Gastrocnemius medialis (tissue), 4 donors: ENCODE measurements around the gene RIPOR3.
A peak's percentile ranks its signal among the peaks of the same experiment; 100 is the strongest.

Source experiments
- POLR2A ChIP-seq, 2 donors: fragments of 450-650 bp; IDR thresholded peaks; one replicate each; pipeline ENCODE4 v1.6.1; 2017; ENCODE audit warnings: antibody characterized with exemption in 2 of 2, mild to moderate bottlenecking in 2 of 2, moderate library complexity in 2 of 2
- TF ChIP-seq, protein P1 (sequence below), 5 experiments: fragments of 450-650 bp in 3 of 5; fragments of 200-600 bp in 2 of 5; sonication (generic) in 2 of 5; IDR thresholded peaks in 4 of 5; conservative IDR thresholded peaks in 1 of 5; 1 replicate in 4 of 5; 2 replicates in 1 of 5; pipeline ENCODE4 v1.5.1; 2016 to 2019; ENCODE audit warnings: antibody characterized with exemption in 5 of 5, mild to moderate bottlenecking in 3 of 5, moderate library complexity in 3 of 5

DNA sequence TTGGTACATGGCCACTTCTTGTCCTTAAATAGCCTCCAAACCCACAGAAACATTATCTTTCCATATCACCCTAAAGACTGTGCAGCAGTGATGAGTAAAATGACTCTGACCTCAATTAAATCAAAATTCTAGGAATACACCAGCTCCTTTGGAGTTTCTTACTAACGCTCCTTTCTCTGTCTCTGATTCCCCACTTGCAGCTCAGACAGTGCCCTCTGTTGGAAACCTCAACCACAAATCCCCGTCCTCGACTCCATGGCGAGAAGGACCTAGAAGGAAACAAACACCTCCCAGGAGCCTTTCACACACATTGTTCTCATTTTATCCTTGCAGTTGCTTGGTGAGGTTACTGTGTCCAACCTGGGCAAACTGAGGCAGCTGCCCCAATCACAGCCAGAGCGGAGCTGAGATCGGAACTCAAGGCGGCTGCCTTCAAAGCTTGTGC is 22.3 kb upstream of the RIPOR3 start:
- no peak for TF ChIP-seq POLR2A (IDR thresholded peaks at IDR 0.05)
- TF ChIP-seq, protein P1, sequence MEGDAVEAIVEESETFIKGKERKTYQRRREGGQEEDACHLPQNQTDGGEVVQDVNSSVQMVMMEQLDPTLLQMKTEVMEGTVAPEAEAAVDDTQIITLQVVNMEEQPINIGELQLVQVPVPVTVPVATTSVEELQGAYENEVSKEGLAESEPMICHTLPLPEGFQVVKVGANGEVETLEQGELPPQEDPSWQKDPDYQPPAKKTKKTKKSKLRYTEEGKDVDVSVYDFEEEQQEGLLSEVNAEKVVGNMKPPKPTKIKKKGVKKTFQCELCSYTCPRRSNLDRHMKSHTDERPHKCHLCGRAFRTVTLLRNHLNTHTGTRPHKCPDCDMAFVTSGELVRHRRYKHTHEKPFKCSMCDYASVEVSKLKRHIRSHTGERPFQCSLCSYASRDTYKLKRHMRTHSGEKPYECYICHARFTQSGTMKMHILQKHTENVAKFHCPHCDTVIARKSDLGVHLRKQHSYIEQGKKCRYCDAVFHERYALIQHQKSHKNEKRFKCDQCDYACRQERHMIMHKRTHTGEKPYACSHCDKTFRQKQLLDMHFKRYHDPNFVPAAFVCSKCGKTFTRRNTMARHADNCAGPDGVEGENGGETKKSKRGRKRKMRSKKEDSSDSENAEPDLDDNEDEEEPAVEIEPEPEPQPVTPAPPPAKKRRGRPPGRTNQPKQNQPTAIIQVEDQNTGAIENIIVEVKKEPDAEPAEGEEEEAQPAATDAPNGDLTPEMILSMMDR (IDR thresholded peaks at IDR 0.05 in 4 of 5, conservative IDR thresholded peaks at IDR 0.05 in 1 of 5) = peak in 3 of 5 experiments; percentile 16 to 38 (median 34)
